Measurements from ENCODE around the gene LKAAEAR1.

Gene LKAAEAR1

GRCh38 chr20:64035933-64036345 lies 48.3 kb downstream of the LKAAEAR1 start, which contains the start of gene C20orf204:
Gene C20orf204 (plus strand): TSS chr20:64036182. CDS start chr20:64036324, 142 bp downstream.
- DNase-seq, result no peak

- no peak for DNase-seq
Observed at GRCh38 chr20:64035066-64035932, 48.9 kb downstream of the LKAAEAR1 start.

GRCh38 chr20:64033981-64034493 lies 50.2 kb downstream of the LKAAEAR1 start:
- no peak for DNase-seq

Data from NCI-H1105 treated with DMSO at 0.1 percent for 48 hours (cell line).